Hepatocyte (in vitro differentiated cells): ENCODE measurements around the gene STARD10.

Source experiments
- CTCF ChIP-seq: fragments of 200-600 bp; sonication (generic); IDR thresholded peaks from 2 replicates; pipeline ENCODE4 v1.5.1; 2016; ENCODE audit warnings: antibody characterized with exemption, mild to moderate bottlenecking; ENCODE audit not compliant: poor library complexity
- EZH2 ChIP-seq: fragments of 200-600 bp; sonication (generic); IDR thresholded peaks from 2 replicates; pipeline ENCODE4 v1.6.1; 2016; ENCODE audit warnings: antibody characterized with exemption, mild to moderate bottlenecking, borderline replicate concordance

GRCh38 chr11:72812967-72813739 is 19.3 kb upstream of the STARD10 start:
- peak; percentile 40 for TF ChIP-seq CTCF
- TF ChIP-seq EZH2 = no peak
